Transverse colon (tissue), 4 donors: ENCODE data around the gene LMOD3. TPM values are rescaled to one million over a fixed set of nuclear protein-coding genes. Genes with fewer than 3 reads are reported as not detected.

Source experiments
- DNase-seq: peaks from one replicate; pipeline ENCODE4 v3.0.0-alpha.2; 2019
- H3K27ac ChIP-seq, 4 donors: fragments of 200-600 bp; sonication (generic); 2 replicates each; pipeline ENCODE4 v1.5.1; 2016 to 2018; ENCODE audit warnings: inconsistent platforms in 4 of 4
- H3K27me3 ChIP-seq: fragments of 200-600 bp; sonication (generic); 2 replicates; pipeline ENCODE4 v1.5.1; 2017; ENCODE audit warnings: inconsistent platforms
- H3K36me3 ChIP-seq, 4 donors: fragments of 200-600 bp; sonication (generic); 2 replicates each; pipeline ENCODE4 v1.5.1; 2017 to 2019; ENCODE audit warnings: inconsistent platforms in 4 of 4
- H3K4me1 ChIP-seq, 4 donors: fragments of 200-600 bp; sonication (generic); 2 replicates each; pipeline ENCODE4 v1.5.1; 2017 to 2020; ENCODE audit warnings: inconsistent platforms in 4 of 4
- H3K4me3 ChIP-seq, 4 donors: fragments of 200-600 bp; sonication (generic); 1 replicate in 1 of 4; 2 replicates in 3 of 4; pipeline versions ENCODE4 v1.5.1 to v1.6.1; 2017 to 2019; ENCODE audit warnings: inconsistent platforms in 4 of 4
- H3K9me3 ChIP-seq, 2 donors: fragments of 200-600 bp; sonication (generic); 2 replicates each; pipeline ENCODE4 v1.5.1; 2017 to 2019; ENCODE audit warnings: inconsistent platforms in 2 of 2
- CTCF ChIP-seq, 5 experiments: fragments of 200-600 bp in 3 of 5; fragments of 450-650 bp in 2 of 5; sonication (generic) in 3 of 5; IDR thresholded peaks; 1 replicate in 2 of 5; 2 replicates in 3 of 5; pipeline ENCODE4 v1.5.1; 2016 to 2017; ENCODE audit warnings: antibody characterized with exemption in 5 of 5, inconsistent platforms in 3 of 5, mild to moderate bottlenecking in 2 of 5, moderate library complexity in 1 of 5
- EP300 ChIP-seq: sonication (generic); formaldehyde crosslinking; IDR thresholded peaks from one replicate; pipeline ENCODE4 v1.6.1; 2017; ENCODE audit warnings: antibody characterized with exemption, low read depth
- POLR2A ChIP-seq: fragments of 450-650 bp; IDR thresholded peaks from one replicate; pipeline ENCODE4 v1.6.1; 2016; ENCODE audit warnings: antibody characterized with exemption, mild to moderate bottlenecking, moderate library complexity
- POLR2AphosphoS5 ChIP-seq, 3 donors: sonication (generic); formaldehyde crosslinking; IDR thresholded peaks; one replicate each; pipeline ENCODE4 v1.6.1; 2016; ENCODE audit warnings: antibody characterized with exemption in 3 of 3
- WGBS, 2 donors: methylation state at CpG; one replicate each; pipeline ENCODE4 v1.1.5; 2018; ENCODE audit warnings: low coverage in 1 of 2; 5-methylcytosine and 5-hydroxymethylcytosine counted together
- in situ Hi-C, 4 donors: fragments of 200-750 bp; cut with MboI; loops; one replicate each; pipeline versions ENCODE4 v1.15.0 to v1.15.1; 2017; ENCODE audit warnings: low sequenced_read_pairs in 3 of 4, low pct_ligation_motif_present in 1 of 4, low pct_unique_long_range_greater_than_20kb in 1 of 4
- intact Hi-C: fragments of 100-400 bp; cut with DNase I; formaldehyde crosslinking; loops from one replicate; pipeline ENCODE4 v1.15.1; 2023; ENCODE audit warnings: low total_unique reads
- total RNA-seq, 4 donors: library from RNA; depleted of rRNA; stranded (reverse); fragments of >200 nt; gene quantifications; one replicate each; pipeline ENCODE4 v1.1.0, GENCODE V29; 2016

The LMOD3 gene
- total RNA-seq, 4 donors from 2014 or later, result 0.27 TPM; not detected in 3

DNA sequence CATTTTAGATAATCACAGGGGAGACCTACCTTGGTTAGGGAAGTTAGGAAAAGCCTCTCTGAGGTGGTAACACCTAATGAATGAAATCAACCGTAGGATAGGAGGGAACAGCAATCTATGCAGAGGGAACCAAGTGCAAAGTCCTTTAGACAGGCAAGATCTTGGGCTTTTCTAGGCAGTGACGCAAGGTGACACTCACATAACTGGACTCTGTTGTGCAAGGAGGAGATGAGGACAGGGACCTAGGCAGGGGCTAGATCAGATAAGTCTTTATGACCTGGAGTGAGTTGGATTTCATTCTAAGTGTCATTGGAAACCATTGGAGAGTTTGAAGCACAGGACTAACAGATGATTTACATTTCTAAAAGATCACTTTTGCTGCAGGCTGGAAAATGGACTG, 4.6 kb upstream of the LMOD3 start:
- Histone ChIP-seq H3K9me3 (no peaks in the 10 kb centered on the region), H3K4me1 (no peaks in the 10 kb centered on the region), H3K36me3 (no peaks in the 10 kb centered on the region), H3K4me3 (no peak overlapping the region), H3K27ac (no peak overlapping the region), H3K27me3 (no peaks in the 10 kb centered on the region)
- in situ Hi-C loops, result loop anchor here in 1 of 4 donors (25.0 kb wide), 1 partner anchor 810 kb away; no protein-coding TSS in a partner anchor
- TF ChIP-seq EP300 (no peak), CTCF (IDR thresholded peaks at IDR 0.05) (no peak), POLR2AphosphoS5 (IDR thresholded peaks at IDR 0.05) (no peak), POLR2A (no peak)
- 85 to 100% methylated on average over 1 to 2 of the region's 2 CpGs for WGBS, 2 donors
- intact Hi-C loops, result no loop called here
- DNase-seq, result no peak

GRCh38 chr3:69126216-69126615, 3.8 kb upstream of the LMOD3 start:
- in situ Hi-C loops (loop anchor here in 1 of 4 donors (25.0 kb wide), 1 partner anchor 811 kb away; no protein-coding TSS in a partner anchor), intact Hi-C loops (no loop called here)

GRCh38 chr3:69121950-69122349, 445 bp downstream of the LMOD3 start:
- TF ChIP-seq EP300 (no peak), POLR2AphosphoS5 (IDR thresholded peaks at IDR 0.05) (no peak), POLR2A (no peak), CTCF (IDR thresholded peaks at IDR 0.05) (no peak)
- WGBS, 2 donors, result 60 to 67% methylated on average over 7 to 8 of the region's 8 CpGs
- no peaks in the 10 kb centered on the region for H3K9me3 ChIP-seq
- no peak for DNase-seq
- no peaks in the 10 kb centered on the region for H3K36me3 ChIP-seq
- in situ Hi-C loops (no loop called here), intact Hi-C loops (no loop called here)
- H3K27ac ChIP-seq, result no peak overlapping the region
- H3K27me3 ChIP-seq, result no peaks in the 10 kb centered on the region
- peaks cover 0 to 3% (median 0%) of the 10 kb centered on the region in 4 donors for H3K4me1 ChIP-seq
- no peak overlapping the region for H3K4me3 ChIP-seq

More at GRCh38 chr3:69126216-69126615, 3.8 kb upstream of the LMOD3 start:
- Histone ChIP-seq H3K4me1 (no peaks in the 10 kb centered on the region), H3K4me3 (no peak overlapping the region), H3K27me3 (no peaks in the 10 kb centered on the region), H3K27ac (no peak overlapping the region), H3K9me3 (no peaks in the 10 kb centered on the region), H3K36me3 (no peaks in the 10 kb centered on the region)
- 89 to 91% methylated on average over 3 of the region's 3 CpGs for WGBS, 2 donors
- TF ChIP-seq EP300, result no peak
- no peak for TF ChIP-seq CTCF (IDR thresholded peaks at IDR 0.05)
- no peak for TF ChIP-seq POLR2A
- TF ChIP-seq POLR2AphosphoS5 (IDR thresholded peaks at IDR 0.05), result no peak
- DNase-seq, result no peak

GRCh38 chr3:69121513-69121912, 882 bp downstream of the LMOD3 start:
- Histone ChIP-seq H3K9me3 (no peaks in the 10 kb centered on the region), H3K4me1 (peaks cover 0 to 3% (median 0%) of the 10 kb centered on the region in 4 donors), H3K4me3 (no peak overlapping the region), H3K36me3 (no peaks in the 10 kb centered on the region), H3K27me3 (no peaks in the 10 kb centered on the region), H3K27ac (no peak overlapping the region)
- WGBS, 2 donors, result 80 to 82% methylated on average over 4 to 6 of the region's 6 CpGs
- no peak for DNase-seq
- in situ Hi-C loops (no loop called here), intact Hi-C loops (no loop called here)
- TF ChIP-seq POLR2A (no peak), POLR2AphosphoS5 (IDR thresholded peaks at IDR 0.05) (no peak), CTCF (IDR thresholded peaks at IDR 0.05) (no peak), EP300 (no peak)
